Small intestine (tissue), 7 donors: Measurements from ENCODE around the gene PCDHGA1. TPM values are rescaled to one million over a fixed set of nuclear protein-coding genes. Genes with fewer than 3 reads are reported as not detected.
"Not testable (repeated sequence)": the region's sequence is repeated elsewhere in the genome, so short reads cannot be mapped to it uniquely, and the experiment has no call there.

Experiments used
- DNase-seq, 2 donors: peaks; one replicate each; pipeline versions ENCODE4 v3.0.0 to v3.0.0-alpha.2; 2013
- FAIRE-seq: peaks from 2 replicates; lab custom pipeline; 2012; peaks lifted over from hg19 to GRCh38; lab: Jason Lieb, UNC
- H3K27ac ChIP-seq, 3 donors: one replicate each; pipeline ENCODE4 v1.5.1; 2013; ENCODE audit warnings: low read length in 2 of 3, mild to moderate bottlenecking in 2 of 3, control low read depth in 1 of 3, inconsistent platforms in 1 of 3, low read depth in 1 of 3, moderate library complexity in 1 of 3
- H3K27me3 ChIP-seq, 3 donors: one replicate each; pipeline ENCODE4 v1.6.1; 2013; ENCODE audit warnings: low read length in 3 of 3, inconsistent platforms in 1 of 3; ENCODE audit not compliant: control insufficient read depth in 3 of 3, insufficient read depth in 3 of 3
- H3K36me3 ChIP-seq, 3 donors: one replicate each; pipeline ENCODE4 v1.6.1; 2013; ENCODE audit warnings: low read length in 3 of 3, inconsistent platforms in 1 of 3, low read depth in 1 of 3, mild to moderate bottlenecking in 1 of 3, moderate library complexity in 1 of 3; ENCODE audit not compliant: control insufficient read depth in 3 of 3, insufficient read depth in 2 of 3
- H3K4me1 ChIP-seq, 3 donors: one replicate each; pipeline ENCODE4 v1.6.1; 2013; ENCODE audit warnings: low read length in 2 of 3, inconsistent platforms in 1 of 3, low read depth in 1 of 3, mild to moderate bottlenecking in 1 of 3, moderate library complexity in 1 of 3; ENCODE audit not compliant: control insufficient read depth in 3 of 3, insufficient read depth in 2 of 3
- H3K4me3 ChIP-seq, 3 donors: one replicate each; pipeline ENCODE4 v1.5.1; 2013; ENCODE audit warnings: low read length in 3 of 3, control low read depth in 1 of 3, inconsistent platforms in 1 of 3, low read depth in 1 of 3, mild to moderate bottlenecking in 1 of 3, moderate library complexity in 1 of 3
- H3K9me3 ChIP-seq, 2 donors: one replicate each; pipeline ENCODE4 v1.6.1; 2013; ENCODE audit warnings: low read depth in 1 of 2, low read length in 1 of 2; ENCODE audit not compliant: control insufficient read depth in 2 of 2, insufficient read depth in 1 of 2
- WGBS, 3 donors: extraction: QIAGEN DNeasy Blood & Tissue Kit; methylation state at CpG; one replicate each; pipeline ENCODE4 v1.1.7; 2013; 5-methylcytosine and 5-hydroxymethylcytosine counted together
- polyA plus RNA-seq, 4 donors: library from polyadenylated mRNA; stranded (reverse) in 3 of 4; unstranded in 1 of 4; fragments of 200-250 nt in 3 of 4; fragments of 120-200 nt in 1 of 4; gene quantifications; one replicate each; pipeline versions ENCODE4 v1.2.1 to v1.2.3, GENCODE V29; 2013
- donor health status: healthy with polysubstance abuse.
- donor health status: control.
- donor health status: control.
- donor health status: Bipolar disorder and iron deficiency.
- donor health status: healthy.

PCDHGA1 gene
- polyA plus RNA-seq, 4 donors = 0.10 to 0.27 (median 0.13) TPM; not detected in 1

DNA sequence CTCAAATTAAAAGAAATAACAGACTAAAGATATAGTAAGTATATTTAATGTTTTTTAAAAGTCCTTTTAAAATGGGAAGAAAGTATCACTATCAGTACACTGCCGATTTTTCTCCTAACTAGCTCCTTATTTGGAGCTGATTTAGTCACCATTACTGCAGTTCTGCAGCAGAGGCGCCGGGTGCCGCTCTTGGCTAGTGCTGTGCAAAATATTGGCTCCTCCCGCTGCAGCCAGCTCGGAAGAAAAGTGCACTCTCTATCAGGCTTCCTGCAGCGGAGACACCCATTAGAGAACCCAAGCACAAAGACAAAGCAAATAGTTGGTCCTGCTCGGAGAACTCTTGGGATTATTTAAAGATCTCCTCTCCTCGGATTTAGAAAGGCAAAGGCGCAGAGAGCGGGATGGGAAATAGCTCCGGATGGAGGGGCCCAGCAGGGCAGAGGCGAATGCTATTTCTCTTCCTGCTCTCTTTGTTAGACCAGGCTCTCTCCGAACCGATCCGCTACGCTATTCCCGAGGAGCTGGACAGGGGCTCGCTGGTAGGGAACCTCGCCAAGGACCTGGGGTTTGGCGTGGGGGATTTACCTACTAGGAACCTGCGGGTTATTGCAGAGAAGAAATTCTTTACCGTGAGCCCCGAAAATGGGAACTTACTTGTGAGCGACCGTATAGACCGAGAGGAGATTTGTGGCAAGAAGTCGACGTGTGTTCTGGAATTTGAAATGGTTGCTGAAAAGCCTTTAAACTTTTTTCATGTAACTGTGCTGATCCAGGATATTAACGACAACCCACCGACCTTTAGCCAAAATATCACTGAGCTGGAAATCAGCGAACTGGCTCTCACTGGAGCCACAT is 39.9 kb downstream of the PCDHGA1 start, which contains the start of gene PCDHGB3:
TSS of gene PCDHGB3 (plus strand) at position 249 of the 855 bp plus-strand sequence. CDS start at position 402, 153 bp downstream.
- no peak within 1 kb of the TSS for H3K4me3 ChIP-seq
- FAIRE-seq (no peak), DNase-seq (peak in 1 of 2 donors; percentile 18)
- H3K4me1 ChIP-seq = no peaks in the 10 kb centered on the region
- 19 to 28% (median 28%) methylated on average over 32 of the region's 32 CpGs for WGBS, 3 donors
- peaks cover 0 to 34% (median 30%) of the 10 kb centered on the region in 3 donors for H3K27me3 ChIP-seq
- no peaks in the 10 kb centered on the region for H3K36me3 ChIP-seq
- no peak within 1 kb of the TSS for H3K27ac ChIP-seq
- peaks cover 2 to 63% of the 10 kb centered on the region in 2 donors for H3K9me3 ChIP-seq

DNA sequence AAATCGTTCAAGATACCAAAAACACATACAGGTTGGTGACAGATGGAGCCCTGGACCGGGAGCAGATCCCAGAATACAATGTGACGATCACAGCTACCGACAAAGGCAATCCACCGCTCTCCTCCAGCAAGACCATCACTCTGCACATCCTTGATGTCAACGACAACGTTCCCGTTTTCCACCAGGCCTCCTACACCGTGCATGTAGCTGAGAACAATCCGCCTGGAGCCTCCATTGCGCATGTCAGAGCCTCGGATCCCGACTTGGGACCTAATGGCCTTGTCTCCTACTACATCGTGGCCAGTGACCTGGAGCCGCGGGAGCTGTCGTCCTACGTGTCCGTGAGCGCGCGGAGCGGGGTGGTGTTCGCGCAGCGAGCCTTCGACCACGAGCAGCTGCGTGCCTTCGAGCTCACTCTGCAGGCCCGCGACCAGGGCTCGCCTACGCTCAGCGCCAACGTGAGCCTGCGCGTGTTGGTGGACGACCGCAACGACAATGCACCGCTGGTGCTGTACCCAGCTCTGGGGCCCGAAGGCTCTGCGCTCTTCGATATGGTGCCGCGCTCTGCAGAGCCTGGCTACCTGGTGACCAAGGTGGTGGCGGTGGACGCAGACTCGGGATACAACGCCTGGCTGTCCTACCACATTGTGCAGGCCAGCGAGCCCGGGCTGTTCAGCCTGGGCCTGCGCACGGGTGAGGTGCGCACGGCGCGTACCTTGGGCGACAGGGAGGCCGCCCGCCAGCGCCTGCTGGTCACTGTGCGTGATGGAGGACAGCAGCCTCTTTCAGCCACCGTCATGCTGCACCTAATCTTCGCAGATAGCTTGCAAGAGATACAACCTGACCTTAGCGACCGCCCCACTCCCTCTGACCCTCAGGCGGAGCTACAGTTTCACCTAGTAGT is 41.5 kb downstream of the PCDHGA1 start:
- no peak overlapping the region for H3K4me3 ChIP-seq
- WGBS, 3 donors = 40 to 61% (median 58%) methylated on average over 69 of the region's 69 CpGs

DNA sequence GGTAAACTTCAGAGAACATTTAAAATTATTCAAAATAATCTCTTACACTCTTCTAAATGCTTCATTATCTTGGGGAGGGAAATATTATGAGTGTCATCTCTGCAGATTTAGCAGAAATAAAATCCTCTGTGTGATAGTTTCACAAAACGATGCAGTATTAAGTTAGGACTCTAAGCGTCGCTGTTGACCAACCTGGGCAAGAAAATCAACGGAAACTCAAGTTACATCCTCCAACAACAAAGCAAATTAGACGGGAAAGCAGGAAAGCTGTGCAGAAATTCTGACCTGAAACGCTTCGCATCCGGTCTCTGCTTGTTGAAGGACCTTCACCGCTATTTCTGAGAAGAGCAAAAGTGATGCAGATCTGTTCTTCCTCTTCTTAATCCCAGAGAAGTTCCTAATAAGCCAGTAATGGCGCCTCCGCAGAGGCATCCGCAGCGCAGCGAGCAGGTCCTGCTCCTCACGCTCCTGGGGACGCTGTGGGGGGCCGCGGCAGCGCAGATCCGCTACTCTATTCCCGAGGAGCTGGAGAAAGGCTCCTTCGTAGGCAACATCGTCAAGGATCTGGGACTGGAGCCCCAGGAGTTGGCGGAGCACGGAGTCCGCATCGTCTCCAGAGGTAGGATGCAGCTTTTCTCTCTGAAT is 43.5 kb downstream of the PCDHGA1 start, which contains the start of gene PCDHGA6:
TSS of gene PCDHGA6 (plus strand) at position 219 of the 645 bp plus-strand sequence. CDS start at position 412, 193 bp downstream.
- peak within 1 kb of the TSS in 1 of 3 donors; percentile 15 for H3K4me3 ChIP-seq
- no peaks in the 10 kb centered on the region for H3K36me3 ChIP-seq
- 20 to 39% (median 37%) methylated on average over 27 of the region's 27 CpGs for WGBS, 3 donors
- H3K9me3 ChIP-seq = peaks cover 0 to 64% of the 10 kb centered on the region in 2 donors
- DNase-seq = no peak
- H3K27ac ChIP-seq = no peak within 1 kb of the TSS
- no peaks in the 10 kb centered on the region for H3K4me1 ChIP-seq
- no peak for FAIRE-seq
- peaks cover 0 to 23% (median 21%) of the 10 kb centered on the region in 3 donors for H3K27me3 ChIP-seq

More for the DNA sequence above, 41.5 kb downstream of the PCDHGA1 start:
- H3K27me3 ChIP-seq = peaks cover 0 to 23% (median 21%) of the 10 kb centered on the region in 3 donors
- H3K36me3 ChIP-seq = no peaks in the 10 kb centered on the region
- no peaks in the 10 kb centered on the region for H3K4me1 ChIP-seq
- DNase-seq (no peak), FAIRE-seq (no peak)
- peaks cover 0 to 60% of the 10 kb centered on the region in 2 donors for H3K9me3 ChIP-seq
- H3K27ac ChIP-seq = no peak overlapping the region

DNA sequence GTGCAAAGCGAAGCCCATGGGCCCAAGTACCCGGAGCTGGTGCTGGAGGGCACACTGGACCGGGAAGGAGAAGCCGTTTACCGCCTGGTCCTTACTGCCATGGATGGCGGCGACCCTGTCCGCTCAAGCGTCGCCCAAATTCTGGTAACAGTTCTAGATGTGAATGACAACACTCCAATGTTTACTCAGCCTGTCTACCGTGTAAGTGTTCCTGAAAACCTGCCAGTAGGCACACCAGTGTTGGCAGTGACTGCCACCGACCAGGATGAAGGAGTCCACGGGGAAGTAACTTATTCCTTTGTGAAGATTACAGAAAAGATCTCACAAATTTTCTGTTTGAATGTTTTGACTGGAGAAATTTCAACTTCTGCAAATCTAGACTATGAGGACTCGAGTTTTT is 44.3 kb downstream of the PCDHGA1 start:
- Histone ChIP-seq H3K27ac (no peak overlapping the region), H3K4me3 (no peak overlapping the region), H3K9me3 (peaks cover 0 to 61% of the 10 kb centered on the region in 2 donors), H3K27me3 (peaks cover 0 to 23% (median 21%) of the 10 kb centered on the region in 3 donors), H3K4me1 (no peaks in the 10 kb centered on the region), H3K36me3 (no peaks in the 10 kb centered on the region)
- no peak for FAIRE-seq
- DNase-seq = no peak
- WGBS, 3 donors = 65 to 68% (median 67%) methylated on average over 14 of the region's 14 CpGs

DNA sequence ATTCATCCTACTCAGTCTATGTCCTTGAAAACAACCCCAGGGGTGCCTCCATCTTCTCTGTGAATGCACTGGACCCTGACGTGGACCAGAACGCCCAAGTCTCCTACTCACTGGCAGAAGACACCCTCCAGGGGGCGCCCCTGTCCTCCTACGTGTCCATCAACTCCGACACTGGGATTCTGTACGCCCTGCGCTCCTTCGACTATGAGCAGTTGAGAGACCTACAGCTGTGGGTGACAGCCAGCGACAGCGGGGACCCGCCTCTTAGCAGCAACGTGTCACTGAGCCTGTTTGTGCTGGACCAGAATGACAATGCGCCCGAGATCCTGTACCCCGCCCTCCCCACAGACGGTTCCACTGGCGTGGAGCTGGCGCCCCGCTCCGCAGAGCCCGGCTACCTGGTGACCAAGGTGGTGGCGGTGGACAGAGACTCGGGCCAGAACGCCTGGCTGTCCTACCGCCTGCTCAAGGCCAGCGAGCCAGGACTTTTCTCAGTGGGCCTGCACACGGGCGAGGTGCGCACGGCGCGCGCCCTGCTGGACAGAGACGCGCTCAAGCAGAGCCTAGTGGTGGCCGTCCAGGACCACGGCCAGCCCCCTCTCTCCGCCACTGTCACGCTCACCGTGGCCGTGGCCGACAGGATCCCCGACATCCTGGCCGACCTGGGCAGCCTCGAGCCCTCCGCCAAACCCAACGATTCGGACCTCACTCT is 45.3 kb downstream of the PCDHGA1 start:
- not testable (repeated sequence) for H3K4me3 ChIP-seq, H3K27ac ChIP-seq, H3K4me1 ChIP-seq, FAIRE-seq, DNase-seq, H3K36me3 ChIP-seq
- peaks cover 0 to 54% of the 10 kb centered on the region in 2 donors for H3K9me3 ChIP-seq
- H3K27me3 ChIP-seq = peaks cover 0 to 22% (median 20%) of the 10 kb centered on the region in 3 donors
- 53 to 63% (median 60%) methylated on average over 29 to 43 of the region's 48 CpGs for WGBS, 3 donors

DNA sequence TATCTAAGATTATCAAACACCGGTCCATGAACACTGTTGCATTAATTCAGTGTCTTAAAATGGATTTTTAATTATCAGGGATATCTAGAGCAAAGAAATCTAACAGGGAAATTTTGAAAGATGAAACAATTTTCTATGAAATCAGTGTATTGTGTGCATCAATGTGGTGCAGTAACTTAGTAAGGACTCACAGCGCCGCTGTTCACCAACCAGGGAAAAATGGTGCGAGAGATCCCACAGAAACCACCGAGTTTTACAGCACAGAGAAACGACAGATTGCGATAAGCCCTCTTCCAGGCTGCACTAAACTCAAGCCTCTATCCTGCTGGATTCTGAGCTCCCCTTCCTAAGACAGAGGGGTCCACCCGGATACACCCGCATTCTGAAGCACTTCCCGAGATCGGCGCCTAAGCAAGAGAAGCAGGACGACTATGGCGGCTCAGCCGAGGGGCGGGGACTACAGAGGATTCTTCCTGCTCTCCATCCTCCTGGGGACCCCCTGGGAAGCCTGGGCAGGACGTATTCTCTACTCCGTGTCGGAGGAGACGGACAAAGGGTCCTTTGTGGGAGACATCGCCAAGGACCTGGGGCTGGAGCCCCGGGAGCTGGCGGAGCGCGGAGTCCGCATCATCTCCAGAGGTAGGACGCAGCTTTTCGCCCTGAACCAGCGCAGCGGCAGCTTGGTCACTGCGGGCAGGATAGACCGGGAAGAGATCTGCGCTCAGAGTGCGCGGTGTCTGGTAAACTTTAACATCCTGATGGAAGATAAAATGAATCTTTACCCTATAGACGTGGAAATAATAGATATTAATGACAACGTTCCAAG is 52.4 kb downstream of the PCDHGA1 start, which contains the start of gene PCDHGA7:
TSS of gene PCDHGA7 (plus strand) at position 274 of the 826 bp plus-strand sequence. CDS start at position 432, 158 bp downstream.
- DNase-seq (peak in 1 of 2 donors; percentile 14), FAIRE-seq (no peak)
- H3K4me3 ChIP-seq = no peak within 1 kb of the TSS
- H3K27me3 ChIP-seq = peaks cover 0 to 26% (median 10%) of the 10 kb centered on the region in 3 donors
- H3K27ac ChIP-seq = no peak within 1 kb of the TSS
- no peaks in the 10 kb centered on the region for H3K4me1 ChIP-seq
- 19 to 37% (median 26%) methylated on average over 37 of the region's 37 CpGs for WGBS, 3 donors
- no peaks in the 10 kb centered on the region for H3K36me3 ChIP-seq
- H3K9me3 ChIP-seq = peaks cover 0 to 43% of the 10 kb centered on the region in 2 donors

DNA sequence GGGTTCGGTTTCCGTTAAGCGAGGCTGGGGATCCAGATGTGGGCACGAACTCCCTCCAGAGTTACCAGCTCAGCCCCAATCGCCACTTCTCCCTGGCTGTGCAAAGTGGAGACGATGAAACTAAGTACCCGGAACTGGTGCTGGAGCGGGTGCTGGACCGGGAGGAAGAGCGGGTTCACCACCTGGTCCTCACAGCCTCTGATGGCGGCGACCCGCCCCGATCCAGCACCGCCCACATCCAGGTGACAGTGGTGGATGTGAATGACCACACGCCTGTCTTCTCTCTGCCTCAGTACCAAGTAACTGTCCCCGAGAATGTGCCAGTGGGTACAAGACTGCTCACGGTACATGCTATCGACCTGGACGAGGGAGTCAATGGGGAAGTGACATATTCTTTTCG is 53.0 kb downstream of the PCDHGA1 start:
- Histone ChIP-seq H3K36me3 (no peaks in the 10 kb centered on the region), H3K27ac (no peak overlapping the region), H3K9me3 (peaks cover 0 to 42% of the 10 kb centered on the region in 2 donors), H3K4me3 (no peak overlapping the region), H3K27me3 (peaks cover 0 to 28% (median 12%) of the 10 kb centered on the region in 3 donors), H3K4me1 (no peaks in the 10 kb centered on the region)
- DNase-seq = no peak
- 43 to 46% (median 44%) methylated on average over 21 of the region's 21 CpGs for WGBS, 3 donors
- FAIRE-seq = no peak
